H1 (cell line): ENCODE results near the gene UBE2O. TPM values are rescaled to one million over a fixed set of nuclear protein-coding genes. Genes with fewer than 3 reads are reported as not detected.

Source experiments
- ASH2L ChIP-seq: fragments of 200-600, 300-600 bp; sonication (generic); IDR thresholded peaks from one replicate; pipeline ENCODE4 v1.7.1; 2017; ENCODE audit warnings: low read length
- BACH1 ChIP-seq: IDR thresholded peaks from 2 replicates; pipeline ENCODE4 v1.6.1; 2012; ENCODE audit warnings: low read length, improper control_type of control experiment
- EGR1 ChIP-seq: IDR thresholded peaks from 2 replicates; pipeline ENCODE4 v1.6.1; 2011; ENCODE audit warnings: low read depth, low read length, borderline replicate concordance
- GTF2F1 ChIP-seq: IDR thresholded peaks from 2 replicates; pipeline ENCODE4 v1.6.1; 2012; ENCODE audit warnings: low read depth, low read length, improper control_type of control experiment, borderline replicate concordance
- RFX5 ChIP-seq: IDR thresholded peaks from 2 replicates; pipeline ENCODE4 v1.6.1; 2011; ENCODE audit warnings: low read depth, low read length, improper control_type of control experiment, borderline replicate concordance
- polyA plus RNA-seq, 7 experiments: library from polyadenylated mRNA; depleted of rRNA in 3 of 7; stranded (reverse) in 5 of 7; unstranded in 2 of 7; fragments of >200 nt in 5 of 7; fragments of 200-250 nt in 2 of 7; gene quantifications; 1 replicate in 5 of 7; 2 replicates in 1 of 7; 4 replicates in 1 of 7; pipeline versions ENCODE4 v1.2.1 to v1.2.3, GENCODE V29; 2011 to 2013; ENCODE audit warnings: missing spikeins in 2 of 7, mixed read lengths in 2 of 7
- total RNA-seq: library from RNA; stranded (reverse); fragmentation: NEBNext Ultra II Directional; extraction: Animal tissue kit (Norgen Biotek cat#: 25700); gene quantifications from 2 replicates; pipeline ENCODE4 v1.2.1, GENCODE V29; 2021

UBE2O gene
- total and polyA plus RNA-seq, 2 of the 8 experiments (the other 6 are each of a cell fraction or from before 2014, with no cell fraction given): 24.4 to 63.0 TPM

GRCh38 chr17:76441686-76442340 is 11.1 kb downstream of the UBE2O start (continued):
- TF ChIP-seq RFX5 (no peak), BACH1 (no peak), EGR1 (no peak), ASH2L (no peak), GTF2F1 (no peak)
